CD4-positive, alpha-beta T cell (primary cell): ENCODE results near the gene FKBP2. TPM values are rescaled to one million over a fixed set of nuclear protein-coding genes. Genes with fewer than 3 reads are reported as not detected.

Source experiments
- ATAC-seq: fragments of 200-7000 bp; cut with Tn5 transposase; one replicate; pipeline ENCODE4 v1.10.0; 2022; ENCODE audit warnings: mild to moderate bottlenecking; ENCODE audit not compliant: poor library complexity
- CTCF ChIA-PET: fragments of 350-600 bp; sonication (Branson Sonifier 250); formaldehyde crosslinking; loops from one replicate; lab custom pipeline; 2021; ENCODE audit warnings: antibody characterized with exemption, inconsistent platforms; lab: Charles Lee
- POLR2A ChIA-PET: fragments of 350-600 bp; sonication (Branson Sonifier 250); formaldehyde crosslinking; loops from one replicate; lab custom pipeline; 2021; ENCODE audit warnings: antibody characterized with exemption, inconsistent platforms; lab: Charles Lee
- DNase-seq, 14 experiments: peaks; one replicate each; pipeline ENCODE4 v3.0.0-alpha.2; 2013 to 2020; ENCODE audit warnings: mixed read lengths in 2 of 14
- H3K27ac ChIP-seq, 2 donors: one replicate each; pipeline versions ENCODE4 v1.5.1 to v1.7.0; 2013; ENCODE audit warnings: low read length in 2 of 2, low read depth in 1 of 2, mild to moderate bottlenecking in 1 of 2
- H3K27me3 ChIP-seq, 2 experiments: 1 replicate in 1 of 2; 2 replicates in 1 of 2; pipeline versions ENCODE4 v1.6.1 to v1.7.0; 2013; ENCODE audit warnings: low read length in 2 of 2, control low read depth in 1 of 2, mild to moderate bottlenecking in 1 of 2, moderate library complexity in 1 of 2; ENCODE audit not compliant: insufficient read depth in 2 of 2, control insufficient read depth in 1 of 2
- H3K36me3 ChIP-seq: one replicate; pipeline ENCODE4 v1.6.1; 2013; ENCODE audit warnings: low read length, control low read depth; ENCODE audit not compliant: insufficient read depth
- H3K4me1 ChIP-seq: one replicate; pipeline ENCODE4 v1.6.1; 2013; ENCODE audit warnings: low read length, control low read depth; ENCODE audit not compliant: insufficient read depth
- H3K4me3 ChIP-seq: one replicate; pipeline ENCODE4 v1.5.1; 2013; ENCODE audit warnings: mild to moderate bottlenecking, low read length, moderate library complexity
- H3K9me3 ChIP-seq, 2 experiments: 1 replicate in 1 of 2; 2 replicates in 1 of 2; pipeline versions ENCODE4 v1.6.1 to v1.7.0; 2013; ENCODE audit warnings: low read length in 2 of 2, mild to moderate bottlenecking in 2 of 2, control low read depth in 1 of 2, moderate library complexity in 1 of 2; ENCODE audit not compliant: control insufficient read depth in 1 of 2, insufficient read depth in 1 of 2
- H3K27ac Mint-ChIP-seq: one replicate; pipeline ENCODE4 v1.8.0; 2020; ENCODE audit warnings: mixed read lengths
- H3K27me3 Mint-ChIP-seq: one replicate; pipeline ENCODE4 v1.8.0; 2021; ENCODE audit warnings: mixed read lengths
- H3K36me3 Mint-ChIP-seq: one replicate; pipeline ENCODE4 v1.8.0; 2021; ENCODE audit warnings: low read depth, mixed read lengths
- H3K4me1 Mint-ChIP-seq: one replicate; pipeline ENCODE4 v1.8.0; 2021; ENCODE audit warnings: low read depth, mixed read lengths
- H3K4me3 Mint-ChIP-seq: one replicate; pipeline ENCODE4 v1.8.0; 2020; ENCODE audit warnings: mild to moderate bottlenecking, mixed read lengths
- H3K9me3 Mint-ChIP-seq: one replicate; pipeline ENCODE4 v1.8.0; 2020; ENCODE audit warnings: mixed read lengths
- CTCF ChIP-seq: fragments of 200-600 bp; IDR thresholded peaks from one replicate; pipeline ENCODE4 v1.8.0; 2022; ENCODE audit warnings: antibody characterized with exemption, mild to moderate bottlenecking
- intact Hi-C, 2 experiments: fragments of 100-400 bp; cut with DNase I in 1 of 2; cut with micrococcal nuclease in 1 of 2; formaldehyde crosslinking; loops; one replicate each; pipeline versions ENCODE4 v1.15.1 to v1.9.0; 2023 to 2025; cut with DNase I, micrococcal nuclease
- total RNA-seq, 174 experiments: library from RNA in 2 of 174; stranded (reverse) in 2 of 174; gene quantifications; one replicate each; pipeline ENCODE4 v1.2.3 and lab custom pipeline; 2021 to 2026

FKBP2 gene
- total RNA-seq, 2 experiments from 2014 or later: 11.2 to 14.6 TPM

- no peak for ATAC-seq
- no peak for TF ChIP-seq CTCF
- no peaks in the 10 kb centered on the region for H3K9me3 ChIP-seq
Measured at GRCh38 chr11:64268893-64269539, 28.1 kb downstream of the FKBP2 start.

GRCh38 chr11:64269540-64270220, 28.8 kb downstream of the FKBP2 start:
- peaks cover 32% of the 10 kb centered on the region for H3K4me1 Mint-ChIP-seq
- peaks cover 43% of the 10 kb centered on the region for H3K4me1 ChIP-seq
- peak; percentile 68 for ATAC-seq
- H3K4me3 Mint-ChIP-seq: peak overlapping the region; percentile 94
- POLR2A ChIA-PET: interaction anchor here (0.7 to 6.6 kb wide), 21 partner anchors 14 to 1430 kb away, joined by 3 to 125 read pairs (median 16); partner anchors contain the start of genes BAD, CATSPERZ, CCDC88B and DNAJC4
- peak overlapping the region; percentile 97 for H3K4me3 ChIP-seq
- no peaks in the 10 kb centered on the region for H3K27me3 ChIP-seq
- CTCF ChIA-PET: interaction anchor here (0.7 to 3.4 kb wide), 10 partner anchors 23 to 84 kb away, joined by 3 to 19 read pairs (median 6); partner anchors contain the start of genes ESRRA, PPP1R14B, PRDX5 and STIP1
- no peaks in the 10 kb centered on the region for H3K9me3 ChIP-seq
- H3K9me3 Mint-ChIP-seq: no peaks in the 10 kb centered on the region
- H3K36me3 Mint-ChIP-seq: peaks cover 20% of the 10 kb centered on the region
- H3K27me3 Mint-ChIP-seq: peaks cover 5% of the 10 kb centered on the region
- peak overlapping the region; percentile 92 to 99 for H3K27ac ChIP-seq
- TF ChIP-seq CTCF: no peak
- intact Hi-C loops: loop anchor here (1.0 to 5.0 kb wide), 10 partner anchors 16 to 64 kb away; partner anchors contain the start of genes GPR137 (in 2 of the 2), TRMT112 (in 2 of the 2), DNAJC4 (in 1 of the 2) and ESRRA (in 1 of the 2)
- peak overlapping the region; percentile 99 for H3K27ac Mint-ChIP-seq
- DNase-seq: peak; percentile 94 to 99 (median 96)
- no peaks in the 10 kb centered on the region for H3K36me3 ChIP-seq

More at GRCh38 chr11:64268893-64269539, 28.1 kb downstream of the FKBP2 start:
- ChIA-PET CTCF (interaction anchor here (1.4 to 3.4 kb wide), 7 partner anchors 17 to 83 kb away, joined by 4 to 19 read pairs (median 6); partner anchors contain the start of genes PPP1R14B, PRDX5, STIP1 and TRMT112), POLR2A (interaction anchor here (0.8 to 6.6 kb wide), 12 partner anchors 15 to 84 kb away, joined by 3 to 125 read pairs (median 34); partner anchors contain the start of genes BAD, DNAJC4, ESRRA and FERMT3)
- Mint-ChIP-seq H3K27me3 (peaks cover 5% of the 10 kb centered on the region), H3K4me1 (peaks cover 32% of the 10 kb centered on the region), H3K27ac (peak overlapping the region; percentile 99), H3K9me3 (no peaks in the 10 kb centered on the region), H3K36me3 (peaks cover 20% of the 10 kb centered on the region), H3K4me3 (peak overlapping the region; percentile 94)
- Histone ChIP-seq H3K27ac (peak overlapping the region; percentile 92 to 99), H3K27me3 (no peaks in the 10 kb centered on the region), H3K4me1 (peaks cover 43% of the 10 kb centered on the region), H3K36me3 (no peaks in the 10 kb centered on the region), H3K4me3 (peak overlapping the region; percentile 97)
- intact Hi-C loops: loop anchor here (1.0 kb wide), 4 partner anchors 17 to 64 kb away; partner anchors contain the start of gene PLCB3 (in 1 of the 2)
- DNase-seq: peak in 9 of 14 experiments; percentile 23 to 69 (median 50)

GRCh38 chr11:64275031-64275800, 34.3 kb downstream of the FKBP2 start:
- no peaks in the 10 kb centered on the region for H3K9me3 Mint-ChIP-seq
- POLR2A ChIA-PET: interaction anchor here (1.0 kb wide), 1 partner anchor 68 kb away, joined by 3 read pairs; no protein-coding TSS in a partner anchor
- ATAC-seq: no peak
- Histone ChIP-seq H3K4me3 (no peak overlapping the region), H3K27ac (no peak overlapping the region), H3K36me3 (peaks cover 22% of the 10 kb centered on the region), H3K9me3 (no peaks in the 10 kb centered on the region), H3K27me3 (no peaks in the 10 kb centered on the region), H3K4me1 (peaks cover 21% of the 10 kb centered on the region)
- H3K4me1 Mint-ChIP-seq: peaks cover 12% of the 10 kb centered on the region
- no peak for DNase-seq
- peaks cover 19% of the 10 kb centered on the region for H3K36me3 Mint-ChIP-seq
- TF ChIP-seq CTCF: no peak
- peaks cover 3% of the 10 kb centered on the region for H3K27me3 Mint-ChIP-seq
- CTCF ChIA-PET: interaction anchor here (0.6 to 1.6 kb wide), 4 partner anchors 24 to 1452 kb away, joined by 3 to 5 read pairs (median 3); partner anchors contain the start of gene PLCB3
- intact Hi-C loops: no loop called here
- no peak overlapping the region for H3K27ac Mint-ChIP-seq
- H3K4me3 Mint-ChIP-seq: peak overlapping the region; percentile 25
